ENCODE measurements around the gene DAW1. TPM values are rescaled to one million over a fixed set of nuclear protein-coding genes. Genes with fewer than 3 reads are reported as not detected.

Gene DAW1
- total and polyA plus RNA-seq, 4 donors, result 3.3 to 18.7 (median 9.9) TPM

GRCh38 chr2:227848586-227848985, 22.8 kb upstream of the DAW1 start:
- H3K36me3 ChIP-seq (ENCODE audit: control insufficient read depth in 4 of 4, insufficient read depth in 4 of 4, low read length in 4 of 4), result no peaks in the 10 kb centered on the region
- 62 to 77% methylated on average over 4 of the region's 4 CpGs for WGBS, 2 donors
- H3K4me3 ChIP-seq, result no peak overlapping the region
- ATAC-seq (ENCODE audit: insufficient read depth, low FRiP score) (no peak), DNase-seq (peak in 2 of 3 donors; percentile 54 to 75)
- no peaks in the 10 kb centered on the region for H3K4me1 ChIP-seq (ENCODE audit: control insufficient read depth in 5 of 5, insufficient read depth in 5 of 5, low read length in 5 of 5)
- H3K9me3 ChIP-seq (ENCODE audit: control insufficient read depth in 4 of 4, insufficient read depth in 3 of 4, low read length in 3 of 4), result no peaks in the 10 kb centered on the region
- H3K27ac ChIP-seq (ENCODE audit: low read depth in 1 of 2, low read length in 1 of 2), result no peak overlapping the region
- no peak for TF ChIP-seq CTCF (IDR thresholded peaks at IDR 0.05; ENCODE audit: control extremely low read depth, extremely low read depth)
- H3K27me3 ChIP-seq (ENCODE audit: control insufficient read depth in 3 of 3, insufficient read depth in 3 of 3, low read length in 2 of 3), result no peaks in the 10 kb centered on the region
- no peak overlapping the region for H3K9ac ChIP-seq (ENCODE audit: insufficient read depth in 1 of 2, low read length in 2 of 2)

GRCh38 chr2:227849906-227850305, 21.5 kb upstream of the DAW1 start:
- Histone ChIP-seq H3K4me1 (ENCODE audit: control insufficient read depth in 5 of 5, insufficient read depth in 5 of 5, low read length in 5 of 5) (no peaks in the 10 kb centered on the region), H3K27me3 (ENCODE audit: control insufficient read depth in 3 of 3, insufficient read depth in 3 of 3, low read length in 2 of 3) (no peaks in the 10 kb centered on the region), H3K9ac (ENCODE audit: insufficient read depth in 1 of 2, low read length in 2 of 2) (no peak overlapping the region), H3K9me3 (ENCODE audit: control insufficient read depth in 4 of 4, insufficient read depth in 3 of 4, low read length in 3 of 4) (no peaks in the 10 kb centered on the region), H3K4me3 (no peak overlapping the region), H3K36me3 (ENCODE audit: control insufficient read depth in 4 of 4, insufficient read depth in 4 of 4, low read length in 4 of 4) (no peaks in the 10 kb centered on the region), H3K27ac (ENCODE audit: low read depth in 1 of 2, low read length in 1 of 2) (no peak overlapping the region)
- DNase-seq, result no peak
- 79 to 81% methylated on average over 1 of the region's 1 CpG for WGBS, 2 donors
- ATAC-seq (ENCODE audit: insufficient read depth, low FRiP score), result no peak
- no peak for TF ChIP-seq CTCF (IDR thresholded peaks at IDR 0.05; ENCODE audit: control extremely low read depth, extremely low read depth)

GRCh38 chr2:227853204-227853629, 18.2 kb upstream of the DAW1 start:
- 54 to 74% methylated on average over 4 of the region's 4 CpGs for WGBS, 2 donors

More at GRCh38 chr2:227853204-227853629, 18.2 kb upstream of the DAW1 start:
- Histone ChIP-seq H3K4me1 (ENCODE audit: control insufficient read depth in 5 of 5, insufficient read depth in 5 of 5, low read length in 5 of 5) (no peaks in the 10 kb centered on the region), H3K9ac (ENCODE audit: insufficient read depth in 1 of 2, low read length in 2 of 2) (no peak overlapping the region), H3K36me3 (ENCODE audit: control insufficient read depth in 4 of 4, insufficient read depth in 4 of 4, low read length in 4 of 4) (no peaks in the 10 kb centered on the region), H3K27me3 (ENCODE audit: control insufficient read depth in 3 of 3, insufficient read depth in 3 of 3, low read length in 2 of 3) (no peaks in the 10 kb centered on the region), H3K27ac (ENCODE audit: low read depth in 1 of 2, low read length in 1 of 2) (peak overlapping the region in 1 of 2 donors; percentile 15), H3K9me3 (ENCODE audit: control insufficient read depth in 4 of 4, insufficient read depth in 3 of 4, low read length in 3 of 4) (no peaks in the 10 kb centered on the region), H3K4me3 (no peak overlapping the region)
- ATAC-seq (ENCODE audit: insufficient read depth, low FRiP score) (peak; percentile 19), DNase-seq (peak; percentile 25 to 55 (median 26))
- TF ChIP-seq CTCF (IDR thresholded peaks at IDR 0.05; ENCODE audit: control extremely low read depth, extremely low read depth), result no peak
